GM19238 (cell line): ENCODE measurements around the gene TRIM28.
"Not testable (repeated sequence)": the region's sequence is repeated elsewhere in the genome, so short reads cannot be mapped to it uniquely, and the experiment has no call there.

Experiments used
- DNase-seq: peaks from one replicate; pipeline ENCODE4 v3.0.0; 2011; ENCODE audit warnings: low spot score; ENCODE audit not compliant: insufficient read length

TRIM28 gene

GRCh38 chr19:58575183-58576041, 31.5 kb downstream of the TRIM28 start:
- peak; percentile 75 for DNase-seq

- not testable (repeated sequence) for DNase-seq
Measured at GRCh38 chr19:58577581-58577980, 33.7 kb downstream of the TRIM28 start.

- no peak for DNase-seq
Measured at GRCh38 chr19:58578012-58578925, 34.4 kb downstream of the TRIM28 start.

- no peak for DNase-seq
Measured at GRCh38 chr19:58579473-58580142, 35.7 kb downstream of the TRIM28 start.

GRCh38 chr19:58581227-58582141, 37.6 kb downstream of the TRIM28 start:
- DNase-seq, result peak; percentile 67

- no peak for DNase-seq
Measured at GRCh38 chr19:58582985-58583384, 39.1 kb downstream of the TRIM28 start.

GRCh38 chr19:58584498-58585441, 40.9 kb downstream of the TRIM28 start:
- no peak for DNase-seq

GRCh38 chr19:58585442-58586132, 41.7 kb downstream of the TRIM28 start:
- DNase-seq, result no peak

- DNase-seq, result no peak
Measured at GRCh38 chr19:58586133-58586765, 42.4 kb downstream of the TRIM28 start.
